HT1080 (cell line): ENCODE measurements around the gene PRMT5. TPM values are rescaled to one million over a fixed set of nuclear protein-coding genes. Genes with fewer than 3 reads are reported as not detected.
A peak's percentile ranks its signal among the peaks of the same experiment; 100 is the strongest.
"Not testable (repeated sequence)": the region's sequence is repeated elsewhere in the genome, so short reads cannot be mapped to it uniquely, and the experiment has no call there.

ENCODE experiments used
- DNase-seq: peaks from one replicate; pipeline ENCODE4 v3.0.0-alpha.2; 2015; ENCODE audit warnings: low read depth
- polyA plus RNA-seq, 2 experiments: library from polyadenylated mRNA; depleted of rRNA; stranded (reverse); fragments of >200 nt; gene quantifications; 2 replicates each; pipeline ENCODE4 v1.2.3, GENCODE V29; 2015
- total RNA-seq: library from RNA; depleted of rRNA; stranded (reverse); fragments of >200 nt; shearing (Covaris generic); gene quantifications from 2 replicates; pipeline ENCODE4 v1.2.3, GENCODE V29; 2014; rRNA removed

The PRMT5 gene
- total RNA-seq, result 127 TPM in 2 replicates
- polyA plus RNA-seq (2015; cell fraction: cytosol; rRNA removed), result 106 and 111 TPM in 2 replicates
- 219 and 230 TPM in 2 replicates for polyA plus RNA-seq (2015; cell fraction: nucleus; rRNA removed)

DNA sequence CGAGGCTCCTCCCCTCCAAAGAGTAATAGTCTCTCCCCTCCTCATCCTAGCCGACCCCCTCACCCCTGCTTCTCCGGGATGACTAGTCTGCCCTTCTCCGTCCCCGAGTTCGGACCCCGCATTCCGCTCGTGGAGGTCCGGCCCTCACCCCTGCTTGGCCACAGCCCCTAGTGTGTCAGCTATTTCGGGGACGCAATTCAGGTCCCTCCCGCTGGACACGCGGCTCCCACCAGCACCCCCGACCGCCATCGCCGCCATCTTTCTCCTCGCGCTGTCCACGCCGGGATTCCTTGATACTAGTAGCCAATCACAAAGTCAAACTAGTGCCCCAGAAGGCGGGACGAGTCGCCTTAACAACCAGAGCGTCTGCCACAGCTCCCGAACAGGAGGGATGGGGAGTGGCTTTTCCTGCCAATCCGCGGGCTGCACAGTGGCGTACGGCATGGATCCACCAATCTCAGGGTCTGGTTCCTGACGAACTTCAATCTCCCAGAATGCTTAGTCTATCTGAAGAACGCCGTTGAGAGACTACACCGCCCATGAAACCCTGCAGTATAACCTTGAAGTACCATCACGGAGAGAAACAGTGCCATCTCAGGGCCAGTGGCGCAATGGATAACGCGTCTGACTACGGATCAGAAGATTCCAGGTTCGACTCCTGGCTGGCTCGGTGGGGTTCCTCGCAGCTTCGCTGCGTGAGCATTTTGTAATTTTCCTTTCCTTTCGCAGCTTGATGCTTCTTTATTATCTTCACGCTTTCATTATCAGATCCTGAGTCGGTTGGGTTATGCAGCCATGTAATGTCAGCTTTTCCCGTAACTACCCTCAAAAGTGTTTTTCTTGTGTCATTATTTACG is at the start of gene PRMT5:
TSS of gene PRMT5 (minus strand) at position 273 of the 857 bp plus-strand sequence. CDS start at position 258, 15 bp downstream.
- DNase-seq, result peak; percentile 100

DNA sequence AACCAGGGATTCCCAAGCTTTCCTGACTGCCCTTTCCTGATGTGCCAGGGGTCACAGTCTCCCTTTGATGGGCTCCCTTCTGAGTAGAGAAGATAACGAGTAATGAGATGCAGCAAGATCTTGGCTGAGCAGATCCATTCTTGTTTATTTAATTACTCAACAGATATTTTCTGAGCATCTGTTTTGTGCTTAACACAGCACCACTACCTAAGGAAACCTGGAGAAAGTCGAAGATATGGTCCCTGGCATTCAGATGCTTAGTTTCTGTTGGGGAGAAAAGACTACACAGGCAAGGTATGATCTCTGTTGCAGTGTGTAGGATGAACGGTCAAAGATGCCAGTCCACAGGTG is 49.3 kb upstream of the PRMT5 start:
- DNase-seq, result no peak

DNA sequence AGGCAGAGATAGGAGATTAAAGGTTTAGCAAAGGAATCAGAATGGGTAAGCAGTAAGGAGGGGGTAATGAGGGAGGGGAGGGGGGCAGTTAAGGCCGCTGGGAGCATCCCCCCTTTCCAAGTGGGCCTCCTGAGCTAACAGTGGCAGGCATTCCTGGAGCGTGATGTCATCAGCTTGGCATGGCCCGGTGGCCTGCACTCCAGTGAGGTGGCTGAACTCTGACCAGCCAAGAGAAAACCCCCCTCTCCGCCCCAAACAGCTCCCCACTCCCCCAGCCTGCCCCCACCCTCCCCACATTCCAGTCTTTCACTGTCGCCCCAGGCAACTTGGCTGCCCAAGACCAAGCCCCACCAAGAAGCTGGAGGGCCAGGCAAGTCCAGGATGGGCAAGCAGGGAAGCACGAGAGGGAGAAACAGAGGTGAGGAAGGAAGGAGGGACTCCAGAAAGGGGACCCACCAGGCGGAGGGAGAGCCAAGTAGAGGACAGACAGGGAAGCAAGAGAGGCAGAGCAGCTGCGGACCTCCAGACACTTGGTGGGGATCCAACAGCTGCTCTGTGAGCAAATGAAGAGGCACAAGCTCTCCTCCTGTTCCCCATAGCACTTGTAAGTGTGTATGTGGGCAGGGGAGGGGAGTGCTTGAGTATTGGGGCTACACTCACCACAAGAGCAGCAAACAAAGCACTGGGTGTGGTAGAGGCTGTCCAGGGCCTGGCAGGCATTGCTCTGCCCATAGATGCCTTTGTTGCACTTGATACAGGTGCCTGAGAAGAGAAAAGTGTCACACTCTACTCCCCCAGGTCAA is 48.7 kb upstream of the PRMT5 start:
- DNase-seq, result peak; percentile 82

DNA sequence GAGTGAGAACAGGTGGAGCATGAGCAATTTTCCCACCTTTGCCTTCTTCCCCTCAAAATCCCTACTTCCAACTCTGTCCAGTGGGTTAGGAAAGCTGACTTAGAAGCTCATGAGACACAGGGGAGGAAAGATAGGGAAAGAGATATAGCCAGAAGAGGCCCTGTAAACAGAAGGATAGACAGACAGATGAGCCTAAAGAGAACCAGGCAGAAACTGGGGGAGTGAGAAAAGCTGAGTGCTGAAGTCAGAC is 48.2 kb upstream of the PRMT5 start:
- DNase-seq, result no peak

DNA sequence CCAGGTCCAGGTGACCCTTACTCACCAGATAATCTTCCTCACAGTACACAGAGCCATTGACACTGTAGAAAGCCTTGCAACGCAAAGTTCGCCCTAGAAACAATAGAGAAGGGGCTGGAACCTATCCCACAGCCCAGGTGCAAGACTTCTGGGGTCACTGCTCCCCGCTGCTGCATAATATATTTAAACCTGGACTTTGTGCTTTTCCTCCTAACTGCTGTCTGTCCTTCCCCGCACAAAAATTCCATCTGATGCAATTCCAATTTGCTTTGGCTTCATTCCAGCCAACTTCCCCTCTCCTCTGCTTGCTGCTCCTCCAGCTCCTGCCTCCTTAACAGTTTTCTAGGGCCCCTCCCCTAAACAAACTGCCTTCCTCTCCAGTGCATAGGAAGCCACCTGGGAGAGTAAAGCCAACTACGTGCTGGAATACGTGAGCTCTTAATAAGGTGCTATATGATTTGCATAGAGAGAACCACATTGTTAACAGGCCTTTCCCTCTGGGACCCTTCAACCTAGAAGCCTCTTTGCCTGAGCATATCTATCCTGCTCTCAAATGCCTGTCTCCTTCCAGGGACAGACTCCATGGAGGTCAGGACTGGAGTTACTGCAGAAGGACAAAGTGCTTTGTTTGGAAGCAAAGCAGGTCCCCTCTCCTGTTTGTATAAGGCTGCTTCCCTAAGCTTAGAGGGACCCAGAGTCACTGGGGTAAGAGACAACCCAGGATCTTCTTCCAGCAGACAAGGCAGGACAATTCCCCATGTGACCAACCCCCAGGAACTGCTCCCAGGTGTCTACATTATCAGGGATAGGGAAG is 47.7 kb upstream of the PRMT5 start:
- peak; percentile 78 for DNase-seq

DNA sequence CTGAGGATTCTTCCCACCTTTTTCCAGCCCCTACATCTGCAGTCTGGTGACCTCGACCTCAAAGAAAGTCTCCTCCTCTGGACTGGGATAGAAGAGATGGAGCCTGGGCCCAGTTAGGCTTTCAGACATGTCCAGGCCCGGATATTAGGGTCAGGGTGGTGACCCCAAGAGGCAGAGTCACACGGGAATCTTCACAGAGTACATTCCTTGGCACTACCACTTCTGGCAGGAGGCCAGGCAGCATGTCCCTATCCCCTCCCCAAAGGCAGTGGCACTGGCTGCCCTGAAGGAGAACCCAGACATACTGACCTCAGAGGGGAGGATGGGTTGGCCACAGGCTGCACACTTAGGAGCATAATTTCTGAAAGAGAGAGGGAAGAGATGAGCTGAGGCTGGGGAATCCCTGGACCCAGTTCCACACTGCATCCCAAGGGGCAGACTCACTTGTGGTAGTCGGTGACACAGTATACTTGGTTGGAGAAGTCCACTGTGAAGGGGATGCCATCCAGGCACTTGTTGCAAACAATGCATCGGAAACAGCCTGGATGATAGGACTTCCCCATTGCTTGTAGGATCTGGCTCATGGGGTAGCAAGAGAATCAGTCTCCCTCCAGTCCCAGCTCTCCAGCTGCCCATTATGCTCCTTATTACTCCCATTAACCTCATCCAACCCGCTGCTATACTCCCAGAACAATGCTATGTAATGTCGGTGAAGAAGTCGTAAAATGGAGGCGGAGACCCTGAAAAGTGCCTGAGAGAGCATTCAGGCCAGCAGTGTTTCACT is 45.5 kb upstream of the PRMT5 start:
- peak; percentile 31 for DNase-seq

DNA sequence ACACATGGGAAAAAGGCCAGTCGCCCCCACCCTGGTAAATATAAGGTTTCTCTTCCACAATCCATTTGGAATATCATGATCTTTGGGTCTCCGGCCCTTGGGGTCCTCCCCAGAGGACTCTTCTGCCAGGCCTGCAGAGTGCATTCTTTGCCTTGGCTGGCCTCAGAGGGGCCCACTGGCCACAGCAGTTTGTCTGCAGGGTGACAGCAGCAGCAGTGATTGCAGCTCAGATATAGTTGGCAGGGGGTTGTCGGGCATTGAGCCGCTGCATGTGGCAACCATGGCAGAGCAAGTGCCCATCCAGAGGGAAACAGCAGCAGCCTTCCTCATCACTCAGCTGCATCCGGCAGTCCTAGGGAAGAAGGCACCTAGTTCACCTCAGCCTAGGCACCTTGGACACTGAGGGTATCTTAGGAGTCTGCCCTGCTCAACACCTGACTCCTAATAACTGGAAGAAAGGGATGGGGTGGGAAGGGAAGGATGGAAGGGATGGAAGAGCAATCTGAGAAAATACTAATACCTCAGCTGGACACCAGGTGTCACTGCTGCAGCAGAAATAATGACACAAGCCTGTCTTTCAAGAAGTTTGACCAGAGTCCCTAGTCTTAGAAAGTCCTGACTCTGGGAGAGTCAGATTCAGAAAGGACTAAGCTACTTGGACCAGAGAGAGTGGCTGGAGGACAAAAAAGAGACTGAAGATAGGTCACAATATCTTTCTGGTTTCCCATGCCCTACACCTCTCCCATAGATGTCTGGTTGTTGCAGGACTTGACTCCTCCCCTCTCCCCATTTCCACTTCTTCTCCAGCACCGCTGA is 44.2 kb upstream of the PRMT5 start:
- DNase-seq, result peak; percentile 69

DNA sequence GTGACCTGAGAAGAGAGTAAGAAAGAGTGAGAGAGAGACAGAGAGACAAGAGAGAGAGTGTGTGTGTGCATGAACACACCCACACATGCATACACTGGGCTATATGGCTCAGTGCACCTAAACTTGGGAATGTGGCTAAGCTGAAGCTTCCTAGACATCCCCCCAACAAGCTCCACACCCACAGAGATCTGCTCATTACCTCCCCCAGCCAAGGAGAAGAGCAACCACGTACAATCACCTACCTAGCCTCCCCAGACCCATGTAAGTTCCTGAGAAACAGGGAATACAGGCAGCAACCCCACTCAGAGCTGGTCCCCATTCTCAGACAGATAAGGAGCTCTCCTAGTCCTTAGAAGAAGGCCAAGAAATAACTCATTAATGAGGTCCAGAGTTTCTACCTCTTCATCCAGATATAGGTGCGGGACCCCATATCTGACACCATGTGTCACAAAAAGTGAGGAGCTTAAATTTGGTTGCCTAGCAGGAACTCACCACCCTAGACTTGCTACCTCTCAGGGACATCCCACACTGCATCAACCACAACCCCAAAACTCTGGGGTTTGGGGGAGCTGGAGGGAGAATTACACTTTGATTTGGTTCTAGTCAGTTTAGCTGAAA is 43.2 kb upstream of the PRMT5 start:
- no peak for DNase-seq

DNA sequence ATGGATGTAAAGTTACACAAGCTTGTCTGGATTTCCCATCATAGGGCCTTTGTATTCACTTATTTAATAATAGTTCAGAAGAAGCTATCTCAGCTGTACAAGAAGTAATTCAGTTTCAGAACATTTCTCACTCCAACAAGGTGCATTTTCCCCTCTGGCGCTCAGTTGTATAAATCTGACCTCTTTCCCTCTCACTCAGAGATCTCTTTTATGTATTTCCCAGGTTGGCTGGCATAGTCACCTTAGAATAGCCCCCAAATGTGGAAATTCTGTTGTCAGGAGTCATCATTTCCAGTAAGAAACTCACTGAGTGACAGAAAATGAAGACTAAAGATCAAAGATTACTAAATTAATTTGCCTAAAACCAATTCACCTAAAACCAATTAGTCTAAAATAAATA is 42.0 kb upstream of the PRMT5 start:
- DNase-seq, result no peak

DNA sequence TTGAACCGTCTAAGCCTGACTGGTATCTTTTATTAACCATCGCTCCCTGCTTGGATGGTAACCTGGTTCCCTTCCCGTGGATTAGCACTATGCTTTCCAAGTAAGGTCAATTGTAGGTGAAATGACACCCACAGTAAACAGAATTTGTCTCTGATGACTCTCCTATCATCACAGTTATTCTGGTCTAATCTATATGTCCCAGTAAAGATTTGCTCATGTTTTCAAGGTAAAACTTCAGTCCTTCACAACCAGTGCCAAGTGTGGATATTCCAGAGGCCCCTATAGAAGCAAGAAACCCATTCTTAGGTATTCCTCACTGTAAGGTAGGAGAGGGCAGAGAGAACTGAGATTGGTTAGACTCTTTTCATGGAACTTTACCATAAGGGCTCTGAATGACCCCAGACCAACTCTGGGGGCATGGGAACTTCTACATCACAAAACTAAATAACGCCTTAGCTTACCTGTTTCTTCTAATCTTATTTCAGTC is 37.6 kb upstream of the PRMT5 start:
- DNase-seq, result no peak

DNA sequence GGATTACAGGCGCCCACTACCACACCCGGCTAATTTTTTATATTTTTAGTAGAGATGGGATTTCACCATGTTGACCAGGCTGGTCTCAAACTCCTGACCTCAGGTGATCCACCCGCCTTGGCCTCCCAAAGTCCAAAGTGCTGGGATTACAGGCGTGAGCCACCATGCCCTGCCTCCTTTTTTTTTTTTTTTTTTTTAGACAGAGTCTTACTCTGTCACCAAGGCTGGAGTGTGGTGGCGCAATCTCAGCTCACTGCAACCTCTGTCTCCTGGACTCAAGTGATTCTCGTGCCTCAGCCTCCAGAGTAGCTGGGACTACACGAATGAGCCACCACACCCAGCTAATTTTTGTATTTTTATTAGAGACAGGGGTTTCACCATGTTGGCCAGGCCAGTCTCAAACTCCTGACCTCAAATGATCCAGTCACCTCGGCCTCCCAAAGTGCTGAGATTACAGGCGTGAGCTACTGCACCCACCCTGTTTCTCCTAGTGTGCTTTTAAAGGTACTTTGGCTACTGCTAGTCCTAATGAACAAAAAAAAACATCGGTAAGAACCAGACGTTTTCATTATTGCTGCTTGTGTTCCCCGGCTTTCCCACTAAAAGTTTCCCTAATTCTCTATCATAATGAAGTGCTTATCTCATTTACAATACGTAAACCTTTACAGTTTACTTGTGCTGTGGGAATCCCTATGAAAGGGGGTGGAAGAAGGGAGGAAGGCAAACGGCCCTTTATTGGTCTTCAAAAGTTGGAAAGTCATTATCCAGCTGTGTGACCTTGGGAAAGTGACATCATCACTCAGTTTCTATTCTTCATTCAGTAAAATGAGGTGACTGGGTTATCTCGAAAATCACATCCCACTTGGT is 37.0 kb upstream of the PRMT5 start:
- DNase-seq, result not testable (repeated sequence)

DNA sequence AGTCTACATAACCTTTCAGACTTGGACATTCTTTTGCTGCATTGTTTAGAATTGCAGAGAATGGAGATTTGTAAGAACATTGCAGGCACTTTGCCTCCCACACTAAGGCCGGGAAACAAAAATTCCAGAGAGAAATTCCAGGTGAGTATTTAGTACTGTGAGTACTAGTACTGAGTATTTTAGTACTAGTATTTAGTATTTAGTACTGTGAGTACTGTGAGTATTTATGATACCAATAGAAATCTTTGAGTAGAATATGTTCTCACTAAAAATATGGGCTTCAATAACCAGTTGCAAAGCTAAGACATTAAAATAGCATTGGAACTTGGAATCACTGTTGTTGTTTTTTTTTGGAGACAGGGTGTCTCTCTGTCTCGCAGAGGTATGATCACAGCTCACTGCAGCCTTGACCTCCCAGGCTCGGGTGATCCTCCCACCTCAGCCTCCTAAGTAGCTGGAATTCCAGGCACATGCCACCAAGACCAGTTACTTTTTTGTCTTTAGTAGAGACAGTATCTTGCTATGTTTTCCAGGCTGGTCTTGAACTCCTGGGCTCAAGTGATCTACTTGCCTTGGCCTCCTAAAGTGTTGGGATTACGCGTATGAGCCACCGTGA is 33.0 kb upstream of the PRMT5 start:
- no peak for DNase-seq

DNA sequence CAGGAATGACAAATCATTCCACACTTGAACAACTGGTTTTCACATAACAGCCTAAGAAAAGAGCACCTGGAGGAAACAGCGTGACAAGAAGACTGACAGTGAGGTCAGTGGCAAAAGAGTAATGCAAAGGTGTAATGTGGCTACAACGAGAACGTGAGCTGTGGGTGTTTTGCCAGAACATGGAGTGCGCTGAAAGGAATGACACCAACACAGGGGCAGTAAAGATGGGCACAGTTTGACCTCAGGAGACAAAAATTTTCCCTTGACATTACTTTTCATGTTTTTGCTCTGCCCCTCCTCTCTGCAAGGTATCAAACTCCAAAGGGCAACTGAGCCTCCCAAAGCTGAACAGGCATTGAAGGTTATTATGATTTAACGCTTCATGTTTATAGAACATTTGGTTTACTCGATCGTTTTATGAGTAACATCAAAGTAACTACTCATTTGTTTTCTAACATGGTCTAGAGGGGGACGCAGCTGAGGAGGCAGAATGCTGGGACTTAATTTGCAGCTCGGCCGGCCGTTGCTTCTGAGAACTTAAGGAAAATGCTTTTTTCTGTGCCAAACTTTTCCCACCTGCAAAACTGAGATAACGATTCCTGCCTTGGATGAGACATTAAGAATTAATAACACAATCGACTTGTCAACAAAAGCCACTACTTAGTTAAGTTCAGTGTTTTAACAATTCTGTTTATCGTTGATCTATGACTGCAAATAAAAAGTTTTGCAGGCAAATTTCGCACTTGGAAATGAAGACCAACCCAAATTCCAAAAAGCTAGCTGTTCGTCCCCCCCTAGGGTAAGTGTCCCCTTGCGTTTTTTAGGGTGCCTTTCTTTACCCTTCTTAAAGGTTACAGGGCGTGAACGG is 26.8 kb upstream of the PRMT5 start:
- DNase-seq, result no peak

DNA sequence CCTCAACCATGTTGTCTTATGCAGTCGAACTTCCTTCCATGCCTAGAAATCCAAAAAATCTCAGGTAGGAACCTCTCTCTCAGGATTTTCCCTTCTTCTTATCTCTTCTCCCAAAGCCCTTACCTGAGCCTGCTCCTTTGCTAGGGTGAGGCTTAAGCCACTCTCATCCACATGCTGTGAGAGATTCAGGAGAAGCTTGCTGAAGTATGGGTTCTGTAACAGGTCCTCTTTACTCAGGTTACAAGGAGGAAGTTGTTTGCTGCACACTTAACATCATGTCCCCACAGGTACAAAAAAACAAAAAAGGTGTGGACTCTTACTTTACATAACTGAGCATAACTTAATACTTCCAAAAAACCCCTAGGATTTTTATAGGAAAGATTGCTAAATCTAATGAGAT is 23.2 kb upstream of the PRMT5 start:
- no peak for DNase-seq

DNA sequence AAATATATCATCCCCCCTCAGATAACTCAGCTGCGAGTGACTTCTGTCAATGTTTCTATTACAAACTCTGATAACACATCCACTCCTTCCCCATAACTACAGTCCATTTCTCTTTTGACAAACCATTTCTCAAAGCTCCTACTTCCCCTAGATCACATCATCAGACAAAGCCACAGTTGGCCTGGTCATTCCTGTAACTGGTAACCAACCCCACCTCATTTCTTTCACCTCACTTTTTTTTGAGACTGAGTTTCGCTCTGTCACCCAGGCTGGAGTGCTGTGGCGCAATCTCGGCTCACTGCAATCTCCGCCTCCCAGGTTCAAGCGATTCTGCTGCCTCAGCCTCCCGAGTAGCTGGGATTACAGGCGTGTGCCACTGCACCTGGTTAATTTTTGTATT is 22.6 kb upstream of the PRMT5 start:
- DNase-seq, result not testable (repeated sequence)

DNA sequence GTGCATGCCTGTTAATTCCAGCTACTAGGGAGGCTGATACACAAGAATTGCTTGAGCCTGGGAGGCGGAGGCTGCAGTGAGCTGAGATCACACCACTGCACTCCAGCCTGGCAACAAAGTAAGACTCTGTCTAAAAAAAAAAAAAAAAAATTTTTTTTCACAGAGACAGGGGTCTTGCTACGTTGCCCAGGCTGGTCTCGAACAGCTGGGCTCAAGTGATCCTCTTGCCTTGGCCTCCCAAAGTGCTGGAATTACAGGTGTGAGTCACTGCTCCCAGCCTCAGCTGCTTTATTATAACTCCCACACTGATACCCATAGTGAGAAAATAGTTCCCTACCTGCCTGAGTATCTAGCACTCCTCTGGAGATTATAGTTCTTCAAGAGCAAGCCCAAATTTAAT is 16.5 kb upstream of the PRMT5 start:
- no peak for DNase-seq

DNA sequence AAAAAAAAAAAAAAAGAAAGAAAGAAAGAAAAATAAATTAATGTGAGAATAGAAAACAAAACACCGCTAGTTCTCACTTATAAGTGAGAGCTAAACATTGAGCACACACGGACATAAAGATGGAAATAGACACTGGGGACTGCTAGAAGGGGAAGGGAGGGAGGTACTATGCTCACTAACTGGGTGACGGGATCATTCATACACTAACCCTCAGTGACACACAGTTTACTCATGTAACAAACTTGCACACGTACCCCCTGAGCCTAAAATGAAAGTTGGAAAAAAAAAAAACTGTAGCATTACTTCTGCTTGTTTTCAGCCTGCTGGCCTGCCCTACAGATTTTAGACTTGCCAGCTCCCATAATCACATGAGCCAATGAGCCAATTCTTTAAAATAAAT is 10.5 kb upstream of the PRMT5 start:
- DNase-seq, result peak; percentile 56
